Gastroesophageal sphincter (tissue), 4 donors: ENCODE data around the gene TCF7L1. TPM values are rescaled to one million over a fixed set of nuclear protein-coding genes. Genes with fewer than 3 reads are reported as not detected.

Experiments used
- ATAC-seq: fragments of 150-250 bp; one replicate; pipeline ENCODE4 v1.9.1; 2016; ENCODE audit warnings: mild to moderate bottlenecking, moderate library complexity
- H3K27ac ChIP-seq, 4 donors: fragments of 200-600 bp; sonication (generic) in 3 of 4; 1 replicate in 3 of 4; 2 replicates in 1 of 4; pipeline ENCODE4 v1.5.1; 2016 to 2019
- H3K27me3 ChIP-seq: fragments of 200-600 bp; sonication (generic); one replicate; pipeline ENCODE4 v1.5.1; 2019
- H3K36me3 ChIP-seq, 2 donors: fragments of 200-600 bp; sonication (generic); one replicate each; pipeline ENCODE4 v1.5.1; 2019; ENCODE audit warnings: control low read depth in 1 of 2
- H3K4me1 ChIP-seq, 3 donors: fragments of 200-600 bp; sonication (generic); 1 replicate in 2 of 3; 2 replicates in 1 of 3; pipeline ENCODE4 v1.5.1; 2016 to 2019; ENCODE audit warnings: control low read depth in 2 of 3
- H3K4me3 ChIP-seq, 2 donors: fragments of 200-600 bp; sonication (generic); one replicate each; pipeline ENCODE4 v1.5.1; 2019; ENCODE audit warnings: mild to moderate bottlenecking in 1 of 2, moderate library complexity in 1 of 2
- H3K9me3 ChIP-seq, 3 donors: fragments of 200-600 bp; sonication (generic); one replicate each; pipeline ENCODE4 v1.5.1; 2017 to 2019; ENCODE audit warnings: control low read depth in 2 of 3
- CTCF ChIP-seq, 4 experiments: fragments of 200-600 bp in 2 of 4; fragments of 450-650 bp in 2 of 4; sonication (generic) in 1 of 4; IDR thresholded peaks; one replicate each; pipeline ENCODE4 v1.5.1; 2017 to 2019; ENCODE audit warnings: antibody characterized with exemption in 4 of 4, mild to moderate bottlenecking in 2 of 4, moderate library complexity in 2 of 4
- EP300 ChIP-seq: sonication (generic); formaldehyde crosslinking; IDR thresholded peaks from one replicate; pipeline ENCODE4 v1.6.1; 2017; ENCODE audit warnings: antibody characterized with exemption, mild to moderate bottlenecking
- POLR2A ChIP-seq, 2 donors: fragments of 450-650 bp; IDR thresholded peaks; one replicate each; pipeline ENCODE4 v1.6.1; 2017; ENCODE audit warnings: antibody characterized with exemption in 2 of 2, mild to moderate bottlenecking in 2 of 2, moderate library complexity in 1 of 2
- POLR2AphosphoS5 ChIP-seq: sonication (generic); formaldehyde crosslinking; IDR thresholded peaks from one replicate; pipeline ENCODE4 v1.6.1; 2017; ENCODE audit warnings: antibody characterized with exemption
- WGBS, 2 donors: methylation state at CpG; one replicate each; pipeline ENCODE4 v1.1.5; 2018; ENCODE audit warnings: low coverage in 1 of 2; 5-methylcytosine and 5-hydroxymethylcytosine counted together
- total RNA-seq, 4 donors: library from RNA; depleted of rRNA; stranded (reverse); fragments of >200 nt; gene quantifications; one replicate each; pipeline ENCODE4 v1.1.0, GENCODE V29; 2016

The TCF7L1 gene
- total RNA-seq, 4 donors from 2014 or later = 4.0 to 13.0 (median 5.3) TPM

GRCh38 chr2:85189606-85190270 lies 56.5 kb downstream of the TCF7L1 start:
- Histone ChIP-seq H3K27me3 (no peaks in the 10 kb centered on the region), H3K4me3 (no peak overlapping the region), H3K9me3 (no peaks in the 10 kb centered on the region), H3K27ac (peak overlapping the region in 2 of 4 donors; percentile 6 to 16), H3K36me3 (no peaks in the 10 kb centered on the region), H3K4me1 (peaks cover 0 to 40% (median 12%) of the 10 kb centered on the region in 3 donors)
- TF ChIP-seq POLR2AphosphoS5 = no peak
- TF ChIP-seq POLR2A (IDR thresholded peaks at IDR 0.05) = no peak
- TF ChIP-seq CTCF (IDR thresholded peaks at IDR 0.05) = no peak
- TF ChIP-seq EP300 = no peak
- no CpG with 5 or more reads among the region's 12 CpGs for WGBS, 2 donors
- ATAC-seq = no peak

DNA sequence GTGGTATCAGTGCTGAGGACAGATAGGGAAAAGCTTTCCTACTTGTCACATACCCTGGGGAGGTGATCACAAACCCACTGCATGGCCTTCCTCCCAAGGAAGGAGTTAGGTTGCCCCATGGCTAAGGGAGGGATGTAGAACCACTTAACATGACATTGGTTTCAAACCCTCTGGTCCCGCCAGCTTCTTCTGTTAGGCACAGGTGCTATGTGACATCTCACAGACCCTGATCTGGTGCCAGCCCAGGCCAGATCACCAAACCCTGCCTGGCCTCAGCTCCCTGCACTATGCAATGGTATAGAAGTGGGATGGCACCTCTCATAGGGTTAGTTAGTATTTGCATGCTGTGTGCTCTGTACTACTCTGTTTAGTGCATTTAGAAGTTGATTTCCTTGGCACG lies 58.0 kb downstream of the TCF7L1 start:
- H3K4me3 ChIP-seq = no peak overlapping the region
- H3K36me3 ChIP-seq = no peaks in the 10 kb centered on the region
- H3K27ac ChIP-seq = no peak overlapping the region
- H3K27me3 ChIP-seq = no peaks in the 10 kb centered on the region
- no peaks in the 10 kb centered on the region for H3K9me3 ChIP-seq
- ATAC-seq = no peak
- TF ChIP-seq POLR2A (IDR thresholded peaks at IDR 0.05) (no peak), POLR2AphosphoS5 (no peak), CTCF (IDR thresholded peaks at IDR 0.05) (no peak), EP300 (no peak)
- WGBS, 2 donors = 50 to 62% methylated on average over 1 to 2 of the region's 2 CpGs
- peaks cover 0 to 38% (median 12%) of the 10 kb centered on the region in 3 donors for H3K4me1 ChIP-seq

GRCh38 chr2:85194780-85195480 lies 61.7 kb downstream of the TCF7L1 start:
- no peak overlapping the region for H3K4me3 ChIP-seq
- no peaks in the 10 kb centered on the region for H3K27me3 ChIP-seq
- 76 to 86% methylated on average over 8 of the region's 8 CpGs for WGBS, 2 donors
- H3K4me1 ChIP-seq = peaks cover 0 to 33% (median 6%) of the 10 kb centered on the region in 3 donors
- TF ChIP-seq POLR2AphosphoS5 (no peak), EP300 (no peak), POLR2A (IDR thresholded peaks at IDR 0.05) (no peak), CTCF (IDR thresholded peaks at IDR 0.05) (no peak)
- no peaks in the 10 kb centered on the region for H3K36me3 ChIP-seq
- H3K9me3 ChIP-seq = no peaks in the 10 kb centered on the region
- no peak overlapping the region for H3K27ac ChIP-seq
- ATAC-seq = no peak

DNA sequence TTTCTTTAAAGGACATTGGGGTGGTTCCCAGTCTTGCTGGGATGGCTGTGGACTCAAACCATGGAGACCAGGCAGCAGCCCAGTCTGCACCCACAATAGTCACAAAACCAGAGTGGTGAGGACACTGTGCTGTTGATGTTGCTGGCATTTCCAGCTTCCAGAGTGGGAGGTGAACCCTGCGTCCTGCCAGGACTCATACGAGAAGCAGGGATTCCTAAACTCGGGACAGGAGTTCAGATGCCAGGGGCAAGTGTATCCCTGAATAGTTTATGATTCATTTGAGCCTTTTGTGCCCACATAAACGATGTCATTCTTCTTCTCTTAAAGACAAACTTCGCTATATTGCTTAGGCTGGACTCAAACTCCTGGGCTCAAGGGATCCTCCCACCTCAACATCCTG lies 62.8 kb downstream of the TCF7L1 start:
- ATAC-seq = no peak
- Histone ChIP-seq H3K4me3 (no peak overlapping the region), H3K27me3 (no peaks in the 10 kb centered on the region), H3K9me3 (no peaks in the 10 kb centered on the region), H3K27ac (peak overlapping the region in 1 of 4 donors; percentile 6), H3K36me3 (no peaks in the 10 kb centered on the region), H3K4me1 (peaks cover 0 to 24% (median 6%) of the 10 kb centered on the region in 3 donors)
- TF ChIP-seq POLR2AphosphoS5 (no peak), POLR2A (IDR thresholded peaks at IDR 0.05) (no peak), CTCF (IDR thresholded peaks at IDR 0.05) (no peak), EP300 (no peak)
- WGBS, 2 donors = 45 to 57% methylated on average over 2 to 4 of the region's 5 CpGs

- Histone ChIP-seq H3K4me1 (peaks cover 0 to 24% (median 6%) of the 10 kb centered on the region in 3 donors), H3K36me3 (no peaks in the 10 kb centered on the region), H3K4me3 (no peak overlapping the region), H3K27me3 (no peaks in the 10 kb centered on the region), H3K9me3 (no peaks in the 10 kb centered on the region), H3K27ac (no peak overlapping the region)
- no peak for ATAC-seq
- no peak for TF ChIP-seq CTCF (IDR thresholded peaks at IDR 0.05)
- WGBS, 2 donors = 75 to 90% methylated on average over 3 of the region's 3 CpGs
Measured at GRCh38 chr2:85199698-85200097, 66.5 kb downstream of the TCF7L1 start.
